ENCODE data around the gene GRK4. TPM values are rescaled to one million over a fixed set of nuclear protein-coding genes. Genes with fewer than 3 reads are reported as not detected.
A peak's percentile ranks its signal among the peaks of the same experiment; 100 is the strongest.

The GRK4 gene
- total and polyA plus RNA-seq, 4 donors = 1.0 to 2.2 (median 1.8) TPM

DNA sequence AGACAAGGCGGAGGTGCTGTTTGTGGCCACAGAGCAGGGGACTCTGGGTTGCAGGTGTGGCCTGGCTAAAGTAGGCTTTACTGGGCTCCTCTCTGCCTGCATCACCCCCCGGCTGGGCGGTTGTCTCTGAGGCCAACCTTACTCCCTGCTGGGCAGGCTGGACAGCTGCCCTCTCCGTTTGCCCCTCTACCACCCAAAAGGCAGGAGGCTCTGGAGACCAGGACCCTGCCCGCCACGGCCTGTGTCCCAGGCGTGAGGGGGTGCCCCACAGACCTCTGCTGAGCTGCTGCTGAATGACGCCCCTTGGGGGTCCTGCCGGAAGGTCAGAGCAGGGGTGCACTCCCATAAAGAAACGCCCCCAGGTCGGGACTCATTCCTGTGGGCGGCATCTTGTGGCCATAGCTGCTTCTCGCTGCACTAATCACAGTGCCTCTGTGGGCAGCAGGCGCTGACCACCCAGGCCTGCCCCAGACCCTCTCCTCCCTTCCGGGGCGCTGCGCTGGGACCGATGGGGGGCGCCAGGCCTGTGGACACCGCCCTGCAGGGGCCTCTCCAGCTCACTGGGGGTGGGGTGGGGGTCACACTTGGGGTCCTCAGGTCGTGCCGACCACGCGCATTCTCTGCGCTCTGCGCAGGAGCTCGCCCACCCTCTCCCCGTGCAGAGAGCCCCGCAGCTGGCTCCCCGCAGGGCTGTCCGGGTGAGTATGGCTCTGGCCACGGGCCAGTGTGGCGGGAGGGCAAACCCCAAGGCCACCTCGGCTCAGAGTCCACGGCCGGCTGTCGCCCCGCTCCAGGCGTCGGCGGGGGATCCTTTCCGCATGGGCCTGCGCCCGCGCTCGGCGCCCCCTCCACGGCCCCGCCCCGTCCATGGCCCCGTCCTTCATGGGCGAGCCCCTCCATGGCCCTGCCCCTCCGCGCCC is 110.0 kb downstream of the GRK4 start:
- Histone ChIP-seq H3K9ac (ENCODE audit: low read depth in 1 of 2, low read length in 2 of 2) (no peak overlapping the region), H3K4me3 (ENCODE audit: low read depth in 1 of 3, low read length in 3 of 3) (peak overlapping the region; percentile 40 to 63 (median 52)), H3K27me3 (ENCODE audit: control insufficient read depth in 4 of 4, insufficient read depth in 4 of 4, low read length in 3 of 4) (no peaks in the 10 kb centered on the region), H3K9me3 (ENCODE audit: control insufficient read depth in 4 of 4, low read length in 3 of 4) (no peaks in the 10 kb centered on the region), H3K36me3 (ENCODE audit: control insufficient read depth in 4 of 4, insufficient read depth in 3 of 4, low read depth in 1 of 4, low read length in 3 of 4) (no peaks in the 10 kb centered on the region), H3K27ac (ENCODE audit: low read depth in 1 of 2, low read length in 2 of 2) (peak overlapping the region in 1 of 2 donors; percentile 67), H3K4me1 (ENCODE audit: control insufficient read depth in 4 of 4, insufficient read depth in 4 of 4, low read length in 3 of 4) (peaks cover 7 to 42% (median 32%) of the 10 kb centered on the region in 4 donors)
- TF ChIP-seq EGR1 (IDR thresholded peaks at IDR 0.05; ENCODE audit: low read depth in 2 of 2) = no peak
- TF ChIP-seq YY1 (IDR thresholded peaks at IDR 0.05) = no peak
- TF ChIP-seq SP1 (IDR thresholded peaks at IDR 0.05) = no peak
- peak in 1 of 2 donors; percentile 46 for TF ChIP-seq HNF4A (conservative IDR thresholded peaks at IDR 0.05)
- TF ChIP-seq TAF1 (conservative IDR thresholded peaks at IDR 0.05) = no peak
- DNase-seq (ENCODE audit: low spot score) = no peak
- 19% methylated on average over 54 of the region's 54 CpGs for WGBS

DNA sequence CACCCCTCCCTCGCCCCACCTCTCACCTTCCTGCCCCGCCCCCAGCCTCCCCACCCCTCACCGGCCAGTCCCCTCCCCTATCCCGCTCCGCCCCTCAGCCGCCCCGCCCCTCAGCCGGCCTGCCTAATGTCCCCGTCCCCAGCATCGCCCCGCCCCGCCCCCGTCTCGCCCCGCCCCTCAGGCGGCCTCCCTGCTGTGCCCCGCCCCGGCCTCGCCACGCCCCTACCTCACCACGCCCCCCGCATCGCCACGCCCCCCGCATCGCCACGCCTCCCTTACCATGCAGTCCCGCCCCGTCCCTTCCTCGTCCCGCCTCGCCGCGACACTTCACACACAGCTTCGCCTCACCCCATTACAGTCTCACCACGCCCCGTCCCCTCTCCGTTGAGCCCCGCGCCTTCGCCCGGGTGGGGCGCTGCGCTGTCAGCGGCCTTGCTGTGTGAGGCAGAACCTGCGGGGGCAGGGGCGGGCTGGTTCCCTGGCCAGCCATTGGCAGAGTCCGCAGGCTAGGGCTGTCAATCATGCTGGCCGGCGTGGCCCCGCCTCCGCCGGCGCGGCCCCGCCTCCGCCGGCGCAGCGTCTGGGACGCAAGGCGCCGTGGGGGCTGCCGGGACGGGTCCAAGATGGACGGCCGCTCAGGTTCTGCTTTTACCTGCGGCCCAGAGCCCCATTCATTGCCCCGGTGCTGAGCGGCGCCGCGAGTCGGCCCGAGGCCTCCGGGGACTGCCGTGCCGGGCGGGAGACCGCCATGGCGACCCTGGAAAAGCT is 110.9 kb downstream of the GRK4 start, which contains the start of the genes HTT and HTT-AS:
Gene HTT (plus strand): TSS at position 604 of the 768 bp plus-strand sequence. CDS start 145 bp downstream, at position 749.
Gene HTT-AS (minus strand): TSS at position 461 of the 768 bp plus-strand sequence.
- WGBS = 1% methylated on average over 81 of the region's 81 CpGs
- Histone ChIP-seq H3K9ac (ENCODE audit: low read depth in 1 of 2, low read length in 2 of 2) (peak within 1 kb of the TSS; percentile 88 to 89), H3K9me3 (ENCODE audit: control insufficient read depth in 4 of 4, low read length in 3 of 4) (no peaks in the 10 kb centered on the region), H3K27me3 (ENCODE audit: control insufficient read depth in 4 of 4, insufficient read depth in 4 of 4, low read length in 3 of 4) (no peaks in the 10 kb centered on the region), H3K27ac (ENCODE audit: low read depth in 1 of 2, low read length in 2 of 2) (peak within 1 kb of the TSS; percentile 94 to 97), H3K4me3 (ENCODE audit: low read depth in 1 of 3, low read length in 3 of 3) (peak within 1 kb of the TSS; percentile 52 to 96 (median 88)), H3K36me3 (ENCODE audit: control insufficient read depth in 4 of 4, insufficient read depth in 3 of 4, low read depth in 1 of 4, low read length in 3 of 4) (no peaks in the 10 kb centered on the region), H3K4me1 (ENCODE audit: control insufficient read depth in 4 of 4, insufficient read depth in 4 of 4, low read length in 3 of 4) (peaks cover 7 to 42% (median 32%) of the 10 kb centered on the region in 4 donors)
- TF ChIP-seq YY1 (IDR thresholded peaks at IDR 0.05) (peak; percentile 84), RXRA (IDR thresholded peaks at IDR 0.05) (no peak), NR2F2 (IDR thresholded peaks at IDR 0.05) (no peak), FOXA1 (IDR thresholded peaks at IDR 0.05) (no peak), EGR1 (IDR thresholded peaks at IDR 0.05; ENCODE audit: low read depth in 2 of 2) (peak in 1 of 2 donors; percentile 4), JUND (IDR thresholded peaks at IDR 0.05) (no peak), HNF4A (conservative IDR thresholded peaks at IDR 0.05) (no peak), SP1 (IDR thresholded peaks at IDR 0.05) (peak; percentile 66)
- TF ChIP-seq, protein P1, sequence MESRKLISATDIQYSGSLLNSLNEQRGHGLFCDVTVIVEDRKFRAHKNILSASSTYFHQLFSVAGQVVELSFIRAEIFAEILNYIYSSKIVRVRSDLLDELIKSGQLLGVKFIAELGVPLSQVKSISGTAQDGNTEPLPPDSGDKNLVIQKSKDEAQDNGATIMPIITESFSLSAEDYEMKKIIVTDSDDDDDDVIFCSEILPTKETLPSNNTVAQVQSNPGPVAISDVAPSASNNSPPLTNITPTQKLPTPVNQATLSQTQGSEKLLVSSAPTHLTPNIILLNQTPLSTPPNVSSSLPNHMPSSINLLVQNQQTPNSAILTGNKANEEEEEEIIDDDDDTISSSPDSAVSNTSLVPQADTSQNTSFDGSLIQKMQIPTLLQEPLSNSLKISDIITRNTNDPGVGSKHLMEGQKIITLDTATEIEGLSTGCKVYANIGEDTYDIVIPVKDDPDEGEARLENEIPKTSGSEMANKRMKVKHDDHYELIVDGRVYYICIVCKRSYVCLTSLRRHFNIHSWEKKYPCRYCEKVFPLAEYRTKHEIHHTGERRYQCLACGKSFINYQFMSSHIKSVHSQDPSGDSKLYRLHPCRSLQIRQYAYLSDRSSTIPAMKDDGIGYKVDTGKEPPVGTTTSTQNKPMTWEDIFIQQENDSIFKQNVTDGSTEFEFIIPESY (IDR thresholded peaks at IDR 0.05) = no peak
- peak; percentile 100 for DNase-seq (ENCODE audit: low spot score)

GRCh38 chr4:3074846-3075651 is 111.7 kb downstream of the GRK4 start:
- no peaks in the 10 kb centered on the region for H3K27me3 ChIP-seq (ENCODE audit: control insufficient read depth in 4 of 4, insufficient read depth in 4 of 4, low read length in 3 of 4)
- H3K4me3 ChIP-seq (ENCODE audit: low read depth in 1 of 3, low read length in 3 of 3) = peak overlapping the region; percentile 52 to 96 (median 88)
- peaks cover 7 to 44% (median 32%) of the 10 kb centered on the region in 4 donors for H3K4me1 ChIP-seq (ENCODE audit: control insufficient read depth in 4 of 4, insufficient read depth in 4 of 4, low read length in 3 of 4)
- H3K9me3 ChIP-seq (ENCODE audit: control insufficient read depth in 4 of 4, low read length in 3 of 4) = no peaks in the 10 kb centered on the region
- under 1% methylated on average over 60 of the region's 60 CpGs for WGBS
- DNase-seq (ENCODE audit: low spot score) = peak; percentile 66
- peak overlapping the region; percentile 94 to 97 for H3K27ac ChIP-seq (ENCODE audit: low read depth in 1 of 2, low read length in 2 of 2)
- peak overlapping the region; percentile 87 to 88 for H3K9ac ChIP-seq (ENCODE audit: low read depth in 1 of 2, low read length in 2 of 2)
- no peaks in the 10 kb centered on the region for H3K36me3 ChIP-seq (ENCODE audit: control insufficient read depth in 4 of 4, insufficient read depth in 3 of 4, low read depth in 1 of 4, low read length in 3 of 4)
- no peak for TF ChIP-seq GABPA (IDR thresholded peaks at IDR 0.05 in 1 of 2, conservative IDR thresholded peaks at IDR 0.05 in 1 of 2)
- TF ChIP-seq, protein P2, sequence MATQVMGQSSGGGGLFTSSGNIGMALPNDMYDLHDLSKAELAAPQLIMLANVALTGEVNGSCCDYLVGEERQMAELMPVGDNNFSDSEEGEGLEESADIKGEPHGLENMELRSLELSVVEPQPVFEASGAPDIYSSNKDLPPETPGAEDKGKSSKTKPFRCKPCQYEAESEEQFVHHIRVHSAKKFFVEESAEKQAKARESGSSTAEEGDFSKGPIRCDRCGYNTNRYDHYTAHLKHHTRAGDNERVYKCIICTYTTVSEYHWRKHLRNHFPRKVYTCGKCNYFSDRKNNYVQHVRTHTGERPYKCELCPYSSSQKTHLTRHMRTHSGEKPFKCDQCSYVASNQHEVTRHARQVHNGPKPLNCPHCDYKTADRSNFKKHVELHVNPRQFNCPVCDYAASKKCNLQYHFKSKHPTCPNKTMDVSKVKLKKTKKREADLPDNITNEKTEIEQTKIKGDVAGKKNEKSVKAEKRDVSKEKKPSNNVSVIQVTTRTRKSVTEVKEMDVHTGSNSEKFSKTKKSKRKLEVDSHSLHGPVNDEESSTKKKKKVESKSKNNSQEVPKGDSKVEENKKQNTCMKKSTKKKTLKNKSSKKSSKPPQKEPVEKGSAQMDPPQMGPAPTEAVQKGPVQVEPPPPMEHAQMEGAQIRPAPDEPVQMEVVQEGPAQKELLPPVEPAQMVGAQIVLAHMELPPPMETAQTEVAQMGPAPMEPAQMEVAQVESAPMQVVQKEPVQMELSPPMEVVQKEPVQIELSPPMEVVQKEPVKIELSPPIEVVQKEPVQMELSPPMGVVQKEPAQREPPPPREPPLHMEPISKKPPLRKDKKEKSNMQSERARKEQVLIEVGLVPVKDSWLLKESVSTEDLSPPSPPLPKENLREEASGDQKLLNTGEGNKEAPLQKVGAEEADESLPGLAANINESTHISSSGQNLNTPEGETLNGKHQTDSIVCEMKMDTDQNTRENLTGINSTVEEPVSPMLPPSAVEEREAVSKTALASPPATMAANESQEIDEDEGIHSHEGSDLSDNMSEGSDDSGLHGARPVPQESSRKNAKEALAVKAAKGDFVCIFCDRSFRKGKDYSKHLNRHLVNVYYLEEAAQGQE (IDR thresholded peaks at IDR 0.05) = no peak
- TF ChIP-seq RAD21 (IDR thresholded peaks at IDR 0.05) = no peak
- TF ChIP-seq, protein P3, sequence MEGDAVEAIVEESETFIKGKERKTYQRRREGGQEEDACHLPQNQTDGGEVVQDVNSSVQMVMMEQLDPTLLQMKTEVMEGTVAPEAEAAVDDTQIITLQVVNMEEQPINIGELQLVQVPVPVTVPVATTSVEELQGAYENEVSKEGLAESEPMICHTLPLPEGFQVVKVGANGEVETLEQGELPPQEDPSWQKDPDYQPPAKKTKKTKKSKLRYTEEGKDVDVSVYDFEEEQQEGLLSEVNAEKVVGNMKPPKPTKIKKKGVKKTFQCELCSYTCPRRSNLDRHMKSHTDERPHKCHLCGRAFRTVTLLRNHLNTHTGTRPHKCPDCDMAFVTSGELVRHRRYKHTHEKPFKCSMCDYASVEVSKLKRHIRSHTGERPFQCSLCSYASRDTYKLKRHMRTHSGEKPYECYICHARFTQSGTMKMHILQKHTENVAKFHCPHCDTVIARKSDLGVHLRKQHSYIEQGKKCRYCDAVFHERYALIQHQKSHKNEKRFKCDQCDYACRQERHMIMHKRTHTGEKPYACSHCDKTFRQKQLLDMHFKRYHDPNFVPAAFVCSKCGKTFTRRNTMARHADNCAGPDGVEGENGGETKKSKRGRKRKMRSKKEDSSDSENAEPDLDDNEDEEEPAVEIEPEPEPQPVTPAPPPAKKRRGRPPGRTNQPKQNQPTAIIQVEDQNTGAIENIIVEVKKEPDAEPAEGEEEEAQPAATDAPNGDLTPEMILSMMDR (IDR thresholded peaks at IDR 0.05; ENCODE audit: low read depth, low read length, missing input control) = no peak
- TF ChIP-seq YY1 (IDR thresholded peaks at IDR 0.05) = no peak
- TF ChIP-seq NR2F2 (IDR thresholded peaks at IDR 0.05) = no peak
- TF ChIP-seq JUND (IDR thresholded peaks at IDR 0.05) = no peak
- TF ChIP-seq HNF4A (conservative IDR thresholded peaks at IDR 0.05) = no peak
- TF ChIP-seq HNF4G (IDR thresholded peaks at IDR 0.05) = no peak
- no peak for TF ChIP-seq RXRA (IDR thresholded peaks at IDR 0.05)

Measured in liver (tissue), 9 donors.